GM21515 (cell line): ENCODE data around the gene VAC14.
"Not testable (repeated sequence)": the region's sequence is repeated elsewhere in the genome, so short reads cannot be mapped to it uniquely, and the experiment has no call there.

Experiments
- ATAC-seq: cut with Tn5 transposase; IDR thresholded peaks from one replicate; pipeline ENCODE4 v1.9.1; 2021; ENCODE audit not compliant: unreplicated experiment

VAC14 gene

DNA sequence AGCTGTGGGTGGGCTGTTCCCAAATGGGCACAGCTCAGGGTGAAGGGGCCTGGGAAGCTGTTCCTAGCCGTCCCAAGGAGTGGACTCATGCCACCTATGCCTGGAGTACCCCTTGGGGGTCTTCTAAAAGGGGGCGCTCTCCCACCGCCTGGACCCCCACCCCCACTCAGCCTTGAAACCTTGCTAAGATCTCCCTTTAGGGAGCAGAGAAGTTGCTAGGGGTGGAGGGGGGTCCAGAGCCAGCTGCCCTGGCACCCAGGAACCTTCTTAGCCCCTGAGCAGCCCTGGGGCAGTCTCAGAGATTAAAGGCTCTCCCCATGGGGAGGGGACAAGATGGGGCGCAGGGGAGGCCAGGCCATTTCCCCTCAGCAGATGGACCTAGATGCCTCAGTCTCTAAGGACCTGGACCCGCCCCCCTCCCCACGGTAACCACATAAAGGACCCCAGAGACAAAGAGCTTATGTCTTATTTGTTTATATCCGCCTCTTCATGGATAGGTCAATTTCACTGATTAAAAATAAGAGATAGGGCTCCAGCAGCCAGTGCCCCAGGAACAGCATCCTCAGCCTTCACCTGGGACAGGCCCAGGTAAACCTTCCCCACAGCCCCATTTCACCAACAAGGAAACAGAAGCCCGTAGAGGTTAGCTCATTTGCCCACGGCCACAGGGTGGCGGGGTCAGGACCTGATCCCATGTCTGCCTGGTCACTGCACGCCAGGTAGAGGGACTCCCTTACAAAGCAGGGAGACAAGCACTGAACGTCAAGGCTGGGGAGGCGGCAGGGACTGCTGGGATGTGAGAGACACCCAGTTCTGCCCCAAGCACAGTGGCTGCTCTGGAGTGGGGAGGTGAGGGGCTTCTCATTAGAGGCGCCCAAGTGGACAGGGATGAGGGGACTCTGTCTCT, 118.5 kb downstream of the VAC14 start:
- no peak for ATAC-seq

DNA sequence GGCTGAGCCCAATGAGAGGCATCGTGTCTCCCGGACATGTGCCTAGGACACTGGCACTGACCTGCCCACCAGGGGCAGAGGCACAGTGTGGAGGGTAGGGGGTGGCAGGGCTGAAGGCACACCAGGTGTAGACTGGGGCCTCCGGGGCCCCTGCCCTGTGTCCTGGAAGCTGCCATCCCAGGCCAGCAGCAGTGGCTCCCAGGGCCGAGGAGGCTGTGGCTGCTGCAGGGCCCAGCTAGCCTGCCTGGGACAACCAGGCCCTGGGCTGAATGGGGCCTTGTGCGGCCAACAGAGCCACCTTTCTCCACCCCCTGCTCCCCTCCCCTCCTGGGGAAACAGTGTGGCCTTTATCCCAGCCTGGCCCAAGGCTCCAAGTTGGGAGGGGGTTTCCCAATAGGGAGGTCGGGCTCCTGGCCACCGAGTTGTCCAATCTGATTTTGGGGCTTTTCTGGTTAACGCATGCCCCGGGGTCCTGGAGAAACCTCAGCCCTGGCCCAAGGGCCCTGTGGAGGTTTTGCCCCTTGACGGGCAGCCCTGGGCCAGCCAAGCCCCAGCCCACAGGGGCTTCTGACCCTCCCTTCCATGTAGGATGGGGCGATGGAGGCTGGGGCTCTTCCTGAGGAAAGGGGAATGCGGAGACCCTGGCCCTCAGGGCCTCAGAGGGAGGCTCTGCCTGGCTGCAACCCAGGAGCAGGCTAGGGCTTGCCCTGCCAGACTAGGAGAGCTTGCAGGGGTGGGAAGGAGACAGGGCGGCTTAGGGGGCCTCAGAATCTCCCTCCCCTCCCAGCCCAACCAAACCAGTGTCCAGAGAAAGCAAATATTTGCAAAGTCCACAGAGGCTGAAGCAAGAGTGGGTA, 119.3 kb downstream of the VAC14 start:
- ATAC-seq, result no peak

DNA sequence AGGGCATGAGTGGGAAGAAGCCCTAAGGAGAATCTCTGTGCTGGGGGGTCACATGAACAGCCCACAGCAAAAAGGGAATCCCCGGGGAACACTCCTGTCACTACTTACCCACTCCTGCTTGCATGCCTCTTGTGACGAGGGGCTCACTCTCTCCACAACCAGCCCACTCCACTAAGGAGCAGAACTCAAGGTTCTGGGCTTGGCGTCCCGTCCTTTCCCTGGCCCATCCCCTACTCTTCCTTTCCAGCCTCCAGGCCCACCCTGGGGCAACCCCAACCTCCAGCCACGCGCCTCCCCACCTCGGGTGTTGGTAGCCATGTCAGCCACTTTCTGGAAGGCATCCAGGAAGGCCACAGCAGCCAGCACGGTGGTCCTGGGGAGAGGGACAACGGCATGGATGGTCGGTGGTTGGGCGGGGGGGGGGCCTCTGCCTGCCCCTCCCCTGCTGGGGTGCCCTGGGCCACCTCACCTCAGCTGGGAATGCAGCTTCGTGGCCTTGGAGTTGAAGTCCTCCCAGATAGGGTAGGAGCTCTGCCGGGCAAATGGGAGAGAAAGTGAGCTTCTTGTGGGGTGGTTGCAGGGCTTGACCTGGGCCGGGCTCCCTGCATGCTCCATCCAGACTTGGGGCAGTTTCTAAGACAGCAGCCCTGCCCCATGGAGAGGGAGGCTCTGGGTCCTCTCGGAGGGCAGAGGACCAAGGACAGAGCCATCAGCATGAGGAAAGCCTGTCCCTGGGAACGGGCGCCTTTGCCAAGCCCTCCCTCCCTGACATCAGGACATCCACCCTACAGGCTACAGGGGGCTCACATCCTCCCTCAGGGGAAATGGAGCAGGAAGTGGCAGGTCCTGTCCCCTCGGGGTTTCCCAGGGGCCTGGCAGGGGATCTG, 120.2 kb downstream of the VAC14 start:
- ATAC-seq, result no peak

DNA sequence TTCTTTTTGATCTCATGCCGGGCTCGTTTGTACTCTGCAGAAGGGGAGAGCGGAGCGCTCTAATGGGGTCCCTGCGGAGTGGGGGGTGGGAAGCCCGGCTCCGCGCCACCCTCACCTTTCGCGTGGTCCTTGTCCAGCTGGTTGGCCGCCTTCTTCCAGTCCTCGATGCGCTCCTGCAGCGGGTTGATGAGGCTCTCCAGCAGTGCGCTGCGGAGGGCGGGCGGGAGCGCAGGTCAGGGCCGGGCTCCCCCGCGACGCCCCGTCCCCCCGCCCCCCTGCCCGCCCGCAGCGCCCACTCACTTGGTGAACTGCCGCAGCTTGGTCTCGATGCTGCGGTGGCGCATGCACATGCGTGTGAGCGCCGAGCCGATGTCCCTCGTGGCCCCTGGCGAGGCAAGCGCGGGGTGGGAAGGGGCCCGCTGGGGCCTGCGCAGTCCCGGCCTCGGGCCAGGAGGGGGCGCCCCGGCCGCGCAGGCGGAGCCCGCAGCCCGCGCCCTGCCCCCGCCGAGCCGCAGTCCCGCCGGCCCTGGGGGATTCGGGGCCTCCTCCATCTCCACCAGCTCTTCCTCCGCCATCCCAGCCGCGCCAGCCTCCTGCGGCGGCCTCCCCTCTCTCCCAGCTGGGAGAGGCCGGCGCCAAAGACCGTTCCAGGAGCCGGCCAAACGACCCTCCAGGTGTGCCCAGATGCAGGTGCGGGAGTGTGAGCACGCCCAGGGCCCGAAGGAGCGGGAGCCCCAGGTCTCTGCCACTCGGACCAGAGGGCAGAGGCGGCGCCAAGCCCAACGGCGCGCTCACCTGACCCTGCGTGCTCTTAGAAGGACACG, 121.1 kb downstream of the VAC14 start:
- no peak for ATAC-seq

DNA sequence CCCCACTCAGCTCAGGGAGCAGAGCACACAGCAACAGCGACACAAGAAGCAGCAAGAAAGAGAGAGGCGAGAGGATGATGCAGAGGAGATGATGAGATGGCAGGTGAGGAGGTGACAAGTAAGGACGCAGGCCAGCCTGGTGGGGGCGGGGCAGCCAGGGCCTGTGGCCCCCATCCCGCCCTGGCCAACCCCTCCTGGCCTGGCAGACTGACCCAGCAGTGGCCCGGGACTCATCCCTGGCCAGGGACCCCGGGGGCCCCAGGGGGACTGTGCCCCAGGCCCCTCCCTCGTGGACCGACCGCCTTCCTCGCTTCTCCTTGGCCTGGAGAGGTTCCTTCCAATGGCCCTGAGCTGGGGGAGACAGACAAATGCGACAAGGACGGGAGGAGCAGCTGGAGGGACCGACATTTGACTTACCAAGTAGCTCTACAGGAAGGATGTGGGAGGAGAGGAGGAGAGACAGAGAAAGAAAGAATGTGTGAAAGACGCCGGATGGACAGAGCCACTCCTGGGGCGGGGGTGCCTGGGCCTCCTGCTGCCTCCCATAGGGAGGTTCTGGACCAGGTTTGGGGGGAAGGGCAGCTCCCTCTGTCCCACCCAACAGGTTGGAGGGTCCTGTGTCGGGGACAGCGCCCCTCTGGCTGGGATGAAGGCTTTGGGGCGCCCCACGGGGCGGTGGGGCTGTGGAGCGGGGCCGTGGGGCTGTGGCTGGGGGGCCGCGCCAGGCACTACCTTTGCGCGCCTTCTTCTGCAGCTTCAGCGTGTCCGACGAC, 121.9 kb downstream of the VAC14 start:
- no peak for ATAC-seq

DNA sequence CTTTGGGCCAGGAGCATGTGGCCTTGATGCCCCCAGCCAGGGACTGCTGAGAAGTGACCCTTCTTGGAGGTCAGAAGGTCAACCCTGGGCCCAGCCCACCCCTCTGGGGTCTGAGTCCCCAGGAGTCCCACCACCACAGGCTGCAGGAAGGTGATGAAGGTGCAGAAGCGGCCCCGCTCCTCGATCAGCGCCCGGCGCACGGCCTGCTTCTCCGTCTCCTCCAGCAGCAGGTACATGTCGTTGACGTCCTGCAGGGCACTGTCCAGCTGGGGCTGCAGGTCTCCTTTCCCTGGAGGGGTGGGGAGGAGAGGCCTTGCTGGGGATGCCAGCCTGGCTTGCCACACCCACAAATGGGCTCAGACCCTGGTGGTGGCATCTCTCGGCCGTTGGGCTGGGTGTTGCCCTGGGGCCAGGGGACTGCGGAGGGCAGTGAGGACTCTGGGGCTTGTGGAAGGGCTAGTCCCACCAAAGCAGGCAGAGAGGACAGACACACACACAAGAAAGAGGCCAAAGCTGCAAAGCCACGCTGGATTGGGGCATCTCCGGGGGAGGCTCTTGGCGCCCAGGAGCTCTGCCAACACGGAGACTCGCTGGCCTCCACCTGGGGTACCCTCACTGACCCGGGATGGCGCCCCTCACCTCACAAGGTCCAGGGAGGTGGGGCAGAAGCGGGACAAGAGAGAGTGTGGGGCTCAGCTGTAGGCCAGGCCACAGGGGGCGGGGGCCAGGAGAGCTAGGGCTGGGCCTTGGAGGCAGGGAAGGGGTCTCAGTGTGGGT, 122.6 kb downstream of the VAC14 start:
- ATAC-seq, result no peak

DNA sequence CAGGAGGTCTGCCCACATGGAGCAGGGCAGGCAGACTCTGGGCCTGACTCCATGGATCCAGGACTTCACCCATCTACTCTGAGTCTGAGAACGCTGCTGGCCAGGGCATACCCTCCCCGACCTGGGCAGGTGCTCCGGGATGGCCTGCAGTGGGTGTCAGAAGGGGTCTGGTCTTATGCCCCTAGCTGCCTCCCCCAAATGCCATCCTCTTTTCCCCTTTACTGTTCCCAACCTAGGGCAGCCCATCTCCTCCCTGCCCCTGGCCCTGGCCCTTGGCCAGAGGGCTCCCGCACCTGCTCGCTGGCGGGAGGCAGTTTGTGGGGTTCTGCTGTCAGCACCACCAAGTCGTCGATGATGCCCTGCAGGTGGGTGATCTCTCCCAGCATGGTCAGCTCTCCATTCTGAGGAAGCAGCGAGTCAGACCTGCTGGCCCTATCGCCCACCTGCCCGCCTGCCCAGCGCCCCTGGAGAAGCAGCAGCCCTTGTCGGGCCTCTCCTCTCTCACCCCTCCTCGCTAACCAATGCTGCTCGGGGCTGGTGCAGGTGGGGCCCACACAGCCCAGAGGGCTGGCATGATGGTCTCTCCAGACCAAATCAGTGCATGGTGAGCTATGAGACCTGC, 123.3 kb downstream of the VAC14 start:
- ATAC-seq, result no peak

DNA sequence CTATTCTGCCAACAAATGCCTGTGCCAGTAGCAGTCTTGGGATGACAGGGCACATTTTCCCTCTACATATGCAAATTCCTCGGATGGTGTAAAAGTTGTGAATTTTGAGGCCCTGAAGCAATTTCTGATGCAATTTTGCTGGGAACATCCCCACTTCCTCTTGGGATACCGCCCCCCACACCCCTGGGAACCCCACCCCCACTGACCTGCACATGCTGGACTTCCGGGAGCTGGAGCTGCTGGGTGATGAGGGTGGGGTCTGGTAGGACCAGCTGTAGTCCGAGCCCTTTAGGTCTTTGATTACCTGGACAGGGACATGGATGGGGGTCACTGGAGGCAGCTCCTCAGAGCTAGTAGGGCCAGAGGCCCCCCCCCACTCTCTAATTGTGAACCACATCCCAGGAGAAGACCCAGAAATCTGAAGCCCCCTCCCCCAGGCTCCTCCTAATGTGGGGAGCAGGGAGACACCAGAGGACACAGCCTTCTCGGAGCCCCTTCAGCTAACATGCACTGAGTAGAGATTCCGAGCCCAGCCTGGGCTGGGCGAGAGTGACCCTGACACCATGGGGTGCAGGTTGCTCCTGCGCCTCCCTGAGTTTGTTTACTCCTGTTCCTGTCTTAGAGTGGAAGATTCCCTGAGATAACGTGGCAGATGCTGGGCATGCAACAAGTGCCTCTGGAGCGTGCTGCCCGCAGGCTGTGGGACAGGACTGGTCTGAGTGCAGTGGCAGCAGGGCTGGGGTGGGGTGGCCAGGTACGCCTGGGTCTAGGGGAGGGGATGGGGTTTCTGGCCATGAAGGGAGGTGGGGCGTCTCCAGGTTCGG, 124.1 kb downstream of the VAC14 start:
- ATAC-seq, result no peak

DNA sequence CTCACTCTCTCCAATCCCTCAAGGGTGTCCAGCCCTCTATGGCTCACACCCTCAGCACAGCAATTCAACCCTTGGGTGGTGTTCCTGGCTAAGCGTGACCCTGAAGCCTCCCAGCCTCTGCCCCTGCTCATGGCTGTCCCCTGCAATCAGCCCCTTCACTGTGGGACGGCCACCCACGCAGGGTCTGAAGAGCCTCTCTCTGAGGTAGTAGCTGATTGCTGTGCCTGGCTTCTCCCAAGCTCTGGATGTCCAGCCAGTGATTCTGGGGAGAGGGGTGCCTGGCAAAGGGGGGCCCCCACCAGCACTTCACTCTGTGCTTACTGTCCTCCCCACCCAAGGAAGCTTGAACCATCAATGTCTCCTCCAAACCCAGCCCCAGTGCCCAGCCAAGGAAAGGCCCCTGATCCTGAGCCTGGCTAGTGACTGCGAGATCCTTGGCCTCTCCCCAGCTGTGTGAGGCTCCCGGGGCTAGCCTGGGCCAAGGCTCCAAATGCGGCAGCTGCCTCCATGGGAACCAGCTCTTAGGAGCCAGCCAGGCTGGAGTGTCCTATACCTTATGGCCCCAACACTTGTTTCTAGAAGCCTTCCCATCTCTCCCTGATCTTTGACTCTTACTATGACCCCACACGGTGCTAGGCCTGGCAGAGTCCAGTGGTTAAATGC, 125.0 kb downstream of the VAC14 start:
- ATAC-seq, result no peak

DNA sequence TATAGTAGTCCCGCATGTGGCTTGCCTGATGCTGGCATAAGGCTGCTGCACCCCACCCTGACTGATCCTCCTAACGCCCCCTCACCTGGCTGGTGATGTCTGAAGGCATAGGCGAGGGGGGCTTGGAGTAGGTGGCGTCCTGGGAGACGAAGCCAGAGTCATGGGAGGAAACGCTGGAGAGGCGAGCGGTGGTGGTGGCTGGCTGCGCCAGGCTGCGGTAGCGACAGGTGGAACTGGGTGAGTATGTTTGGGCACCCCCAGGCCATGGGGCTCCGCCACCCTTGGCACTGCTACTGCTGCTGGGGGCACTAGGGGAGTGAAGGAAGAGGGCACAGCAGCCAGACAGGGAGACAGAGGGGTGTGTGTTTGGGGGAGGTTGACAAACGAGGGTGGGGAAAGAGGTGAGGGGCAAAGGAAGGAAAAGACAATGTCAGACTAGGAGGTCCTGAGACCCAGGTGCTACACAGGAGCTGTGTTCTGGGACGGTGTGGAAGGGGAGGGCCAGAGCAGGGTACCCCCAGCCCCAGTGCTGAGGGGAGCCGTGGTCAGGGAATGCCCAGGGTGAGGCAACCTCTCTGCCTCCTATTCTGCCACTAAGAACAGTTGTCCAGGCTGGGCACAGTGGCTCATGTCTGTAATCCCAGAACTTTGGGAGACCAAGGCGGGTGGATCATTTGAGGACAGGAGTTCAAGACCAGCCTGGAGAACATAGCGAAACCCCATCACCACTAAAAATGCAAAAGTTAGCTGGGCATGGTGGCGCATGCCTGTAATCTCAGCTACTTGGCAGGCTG, 126.5 kb downstream of the VAC14 start:
- ATAC-seq, result no peak

DNA sequence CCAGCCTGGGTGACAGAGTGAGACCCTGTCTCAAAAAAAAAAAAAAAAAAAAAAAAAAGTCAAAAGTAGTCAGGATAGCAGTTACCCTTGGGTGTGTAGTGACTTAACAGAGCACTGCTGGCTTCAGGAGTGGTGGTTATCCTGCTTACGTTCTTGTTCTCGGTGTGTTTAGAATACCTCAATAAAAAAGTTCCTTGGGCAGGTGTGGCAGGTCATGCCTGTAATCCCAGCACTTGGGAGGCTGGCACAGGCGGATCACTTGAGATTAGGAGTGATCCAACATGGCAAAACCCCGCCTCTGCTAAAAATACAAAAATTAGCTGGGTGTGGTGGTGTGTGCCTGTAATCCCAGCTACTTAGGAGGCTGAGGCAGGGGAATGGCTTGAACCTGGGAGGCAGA, 130.0 kb downstream of the VAC14 start:
- ATAC-seq, result not testable (repeated sequence)

DNA sequence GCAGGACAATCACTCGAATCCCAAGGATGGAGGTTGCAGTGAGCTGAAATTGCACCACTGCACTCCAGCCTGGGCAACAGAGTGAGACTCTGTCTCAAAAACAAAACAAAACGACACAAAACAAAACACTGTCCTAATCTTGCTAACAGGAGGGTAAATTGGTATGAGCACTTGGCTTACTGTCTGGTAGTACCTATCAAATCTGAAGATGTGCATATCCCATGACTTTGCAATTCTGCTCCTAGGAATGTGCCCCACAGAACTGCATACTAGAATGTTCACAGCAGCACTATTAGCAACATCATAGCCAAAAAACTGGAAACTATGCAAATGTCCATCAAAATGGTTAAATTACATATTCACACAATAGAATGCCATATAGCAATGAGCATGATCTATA, 130.8 kb downstream of the VAC14 start:
- no peak for ATAC-seq

DNA sequence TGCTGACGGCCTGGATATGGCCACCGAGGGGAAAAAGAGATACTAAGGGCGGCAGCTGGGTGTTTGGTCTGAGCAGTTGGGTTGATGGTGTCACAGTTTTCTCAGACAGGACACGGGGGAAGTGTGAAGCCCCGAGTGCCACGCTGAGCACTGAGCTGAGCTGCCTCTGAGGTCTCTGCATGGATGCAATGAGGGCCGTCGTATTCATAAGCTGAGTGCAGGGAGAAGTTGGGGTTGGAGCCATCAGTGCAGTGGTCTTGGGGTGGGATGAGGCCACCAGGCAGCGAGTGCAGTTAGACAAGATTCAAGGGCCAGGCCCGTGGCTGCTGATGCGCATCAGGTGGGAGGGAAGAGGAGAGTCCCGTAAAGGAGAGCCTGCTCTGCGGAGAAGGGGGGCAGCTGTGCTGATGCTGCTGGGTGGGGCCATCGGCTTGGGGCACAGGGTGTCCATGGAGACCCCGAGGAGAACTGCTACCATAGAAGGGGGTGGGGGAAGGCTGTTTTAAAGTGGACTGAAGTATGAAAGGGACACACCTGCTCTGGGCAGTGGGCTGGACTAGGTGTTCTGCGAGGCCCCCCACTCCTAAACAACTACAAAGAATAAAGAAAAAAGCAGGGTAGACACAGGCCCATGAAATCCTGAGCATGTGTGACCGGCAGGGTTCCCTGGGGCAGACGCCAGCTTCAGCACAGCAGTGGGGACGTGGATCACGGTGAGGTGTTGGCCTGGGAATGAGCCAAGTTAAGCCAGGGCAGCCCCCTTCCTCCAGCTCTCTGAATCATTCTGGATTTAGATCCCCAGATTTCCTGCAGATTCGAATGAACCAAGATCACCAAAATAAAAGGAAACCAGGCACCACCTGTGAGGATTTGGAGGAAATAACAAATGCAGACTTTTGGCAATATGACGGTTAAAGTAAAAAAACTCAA, 134.9 kb downstream of the VAC14 start:
- ATAC-seq, result no peak

DNA sequence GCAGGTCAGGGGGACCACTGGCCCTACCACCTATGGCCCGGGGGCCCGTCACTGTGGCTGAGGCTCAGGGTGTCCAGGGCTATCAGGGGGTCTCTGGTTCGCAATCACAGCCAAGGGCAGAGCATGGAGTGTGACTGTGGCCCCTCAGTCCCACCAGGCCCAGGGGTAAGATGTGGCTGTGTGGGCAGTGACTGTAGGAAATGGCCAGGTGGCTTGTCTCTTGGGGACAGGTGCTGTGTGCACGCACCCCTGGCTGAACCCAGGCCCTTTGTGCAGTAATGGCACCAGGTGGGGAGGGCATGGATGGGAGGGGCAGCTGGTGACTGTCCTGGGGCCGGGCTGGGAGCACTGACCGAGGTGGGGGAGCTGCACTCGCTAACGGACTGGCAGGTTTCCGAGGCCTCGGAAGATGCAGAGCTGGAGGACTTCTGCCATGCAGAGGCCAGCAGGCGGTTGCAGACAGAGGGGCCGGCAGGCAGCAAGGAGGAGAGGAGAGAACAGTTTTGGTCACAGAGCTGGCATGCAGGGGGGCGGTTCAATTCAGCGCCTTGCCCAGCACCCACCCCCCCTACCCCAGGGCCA, 135.8 kb downstream of the VAC14 start:
- ATAC-seq, result no peak
